ENCODE measurements around the gene SPATS2.
"Not testable (repeated sequence)": the region's sequence is repeated elsewhere in the genome, so short reads cannot be mapped to it uniquely, and the experiment has no call there.

The SPATS2 gene

DNA sequence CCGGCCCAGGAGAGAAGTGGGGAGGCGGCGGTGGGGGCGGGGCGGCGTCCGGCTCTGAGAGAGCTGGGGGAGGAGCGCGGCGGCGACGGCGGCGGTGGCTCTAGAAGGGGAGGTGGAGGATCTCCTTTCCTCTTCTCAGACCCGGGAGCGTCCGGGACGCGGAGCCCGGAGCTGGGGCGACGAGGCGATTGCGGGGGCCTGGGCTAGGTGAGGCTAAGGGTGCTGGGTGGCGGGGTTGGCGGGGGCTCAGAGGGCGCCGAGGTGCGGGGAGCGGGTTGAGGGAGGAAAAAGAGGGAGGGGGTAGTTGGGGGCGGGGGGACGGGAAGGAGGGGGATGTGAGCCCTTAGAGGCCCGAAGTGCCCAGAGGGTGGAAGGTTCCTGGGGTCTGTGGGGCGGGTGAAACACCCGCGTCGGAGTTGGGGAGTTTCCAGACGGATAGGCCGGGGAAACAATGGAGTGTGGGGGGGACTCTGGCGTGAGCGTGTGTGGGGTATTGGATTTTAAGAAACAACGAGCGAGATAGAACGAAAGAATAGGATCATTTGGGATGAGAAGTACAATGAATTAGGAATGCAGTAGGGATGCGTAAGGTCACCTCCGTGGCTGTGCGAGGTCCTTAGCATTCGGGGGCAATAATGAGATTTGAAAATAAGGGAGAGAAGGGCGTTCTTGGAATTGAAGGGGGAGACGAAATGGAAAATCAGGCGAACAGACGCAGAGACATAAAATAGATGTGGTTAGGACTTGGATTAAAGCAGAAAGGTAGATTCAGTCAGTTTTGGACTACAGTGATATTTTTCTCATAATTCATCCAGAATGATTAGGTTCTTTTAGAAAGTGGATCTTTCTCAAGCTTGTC lies at the start of gene SPATS2:
TSS of gene SPATS2 (plus strand) at position 82 of the 859 bp plus-strand sequence. CDS start 93,551 bp downstream, outside the sequence.
- no peak for DNase-seq (ENCODE audit: low read depth in 2 of 2)

DNA sequence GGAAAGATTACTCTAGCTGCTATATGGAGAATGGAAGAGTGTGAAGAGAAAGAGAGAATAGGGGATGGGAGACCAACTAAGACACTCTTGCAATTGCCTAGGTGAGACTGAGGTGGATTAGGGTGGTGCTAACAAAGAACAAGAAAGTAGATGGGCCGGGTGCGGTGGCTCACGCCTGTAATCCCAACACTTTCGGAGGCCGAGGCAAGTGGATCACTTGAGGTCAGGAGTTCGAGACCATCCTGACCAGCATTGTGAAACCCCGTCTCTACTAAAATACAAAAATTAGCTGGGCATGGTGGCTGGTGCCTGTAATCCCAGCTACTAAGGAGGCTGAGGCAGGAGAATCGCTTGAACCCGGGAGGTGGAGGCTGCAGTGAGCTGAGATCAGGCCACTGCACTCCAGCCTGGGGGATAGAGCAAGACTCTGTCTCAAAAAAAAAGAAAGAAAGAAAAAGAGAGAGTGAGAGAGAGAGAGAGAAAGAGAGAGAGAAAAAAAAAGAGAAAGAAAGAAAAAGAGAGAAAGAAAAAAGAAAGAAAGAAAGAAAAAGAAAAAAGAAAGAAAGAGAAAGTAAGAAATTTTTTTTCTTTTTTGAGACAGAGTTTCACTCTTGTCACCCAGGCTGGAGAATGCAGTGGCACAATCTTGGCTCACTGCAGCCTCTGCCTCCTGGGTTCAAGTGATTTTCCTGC lies 46.7 kb upstream of the SPATS2 start:
- not testable (repeated sequence) for DNase-seq (ENCODE audit: low read depth in 2 of 2)

DNA sequence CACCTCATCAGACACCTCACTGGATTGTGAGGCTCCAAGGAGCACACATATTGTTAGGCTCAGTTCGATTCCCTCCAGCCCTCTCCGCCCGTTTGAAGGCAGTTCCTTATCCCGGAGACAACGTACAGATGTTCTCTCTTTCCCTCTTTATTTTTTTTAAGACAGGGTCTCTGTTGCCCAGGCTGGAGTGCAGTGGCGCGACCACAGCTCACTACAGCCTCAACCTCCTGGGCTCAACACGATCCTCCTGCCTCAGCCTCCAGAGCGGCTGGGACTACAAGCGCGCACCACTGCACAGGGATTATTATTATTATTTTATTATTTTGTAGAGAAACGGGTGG lies 44.9 kb upstream of the SPATS2 start:
- no peak for DNase-seq (ENCODE audit: low read depth in 2 of 2)

DNA sequence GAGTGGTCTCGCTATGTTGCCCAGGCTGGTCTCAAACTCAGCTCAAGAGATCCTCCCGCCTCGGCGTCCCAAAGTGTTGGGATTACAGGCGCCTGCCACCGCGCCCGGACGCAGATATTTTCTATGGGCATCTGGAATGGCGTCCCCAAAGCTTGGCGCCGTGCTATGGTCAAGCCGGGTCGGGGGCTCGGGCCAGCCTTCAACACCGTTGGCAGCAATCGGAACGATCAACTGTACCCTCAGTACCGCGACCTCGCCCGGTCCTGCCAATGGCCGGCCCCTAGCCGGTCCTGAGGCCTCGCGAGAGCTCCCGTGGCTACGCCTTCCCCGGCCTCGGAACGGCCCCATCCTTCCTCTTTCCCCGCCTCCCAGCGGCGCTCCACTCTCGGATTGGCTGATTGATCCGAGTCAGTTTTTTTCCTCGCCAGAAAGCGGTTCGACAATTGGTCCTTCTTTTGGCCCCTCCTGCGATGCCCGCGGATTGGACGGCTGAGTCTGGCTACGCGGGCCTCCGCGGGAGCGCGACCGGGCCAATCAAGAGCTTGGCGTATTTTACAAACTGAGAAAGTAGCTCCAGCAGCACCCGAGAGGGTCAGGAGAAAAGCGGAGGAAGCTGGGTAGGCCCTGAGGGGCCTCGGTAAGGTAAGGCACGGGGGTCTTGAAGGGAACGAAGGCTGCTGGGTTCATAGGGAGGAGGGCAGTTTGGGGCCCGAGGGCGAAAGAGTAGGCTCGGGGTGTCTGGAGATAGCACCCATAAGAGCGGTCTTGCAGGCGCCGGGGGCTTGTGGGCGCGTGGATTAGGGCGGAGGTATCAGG lies 44.3 kb upstream of the SPATS2 start, which contains the start of gene TROAP:
TSS of gene TROAP (plus strand) at position 548 of the 816 bp plus-strand sequence. CDS start 354 bp downstream, outside the sequence.
- DNase-seq (ENCODE audit: low read depth in 2 of 2) = peak; percentile 94 to 96

DNA sequence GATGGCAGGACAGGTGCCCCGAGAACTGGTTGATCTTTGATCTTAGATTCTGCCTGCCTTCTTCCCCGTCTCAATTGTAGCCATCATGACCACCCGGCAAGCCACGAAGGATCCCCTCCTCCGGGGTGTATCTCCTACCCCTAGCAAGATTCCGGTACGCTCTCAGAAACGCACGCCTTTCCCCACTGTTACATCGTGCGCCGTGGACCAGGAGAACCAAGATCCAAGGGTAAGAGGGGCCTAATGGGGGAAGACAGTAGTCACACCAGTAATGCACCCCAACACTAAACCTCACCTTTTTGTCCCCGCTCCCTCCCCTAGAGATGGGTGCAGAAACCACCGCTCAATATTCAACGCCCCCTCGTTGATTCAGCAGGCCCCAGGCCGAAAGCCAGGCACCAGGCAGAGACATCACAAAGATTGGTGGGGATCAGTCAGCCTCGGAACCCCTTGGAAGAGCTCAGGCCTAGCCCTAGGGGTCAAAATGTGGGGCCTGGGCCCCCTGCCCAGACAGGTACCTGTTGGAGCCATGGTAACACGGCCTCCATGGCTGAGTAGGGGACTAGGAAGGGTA lies 43.7 kb upstream of the SPATS2 start:
- DNase-seq (ENCODE audit: low read depth in 2 of 2) = no peak

DNA sequence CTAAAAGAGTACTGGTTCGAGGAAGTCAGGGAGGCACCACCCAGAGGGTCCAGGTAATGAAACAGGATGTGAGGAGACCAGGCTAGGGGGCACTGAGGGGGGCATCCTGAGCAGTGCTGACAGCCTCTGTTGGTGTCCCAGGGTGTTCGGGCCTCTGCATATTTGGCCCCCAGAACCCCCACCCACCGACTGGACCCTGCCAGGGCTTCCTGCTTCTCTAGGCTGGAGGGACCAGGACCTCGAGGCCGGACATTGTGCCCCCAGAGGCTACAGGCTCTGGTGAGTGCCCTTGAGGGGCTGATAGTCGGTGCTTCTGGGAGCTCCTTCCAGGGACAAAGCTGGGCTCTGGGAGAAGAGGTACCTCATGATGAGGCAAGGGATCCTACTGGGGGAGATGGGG lies 41.7 kb upstream of the SPATS2 start:
- DNase-seq (ENCODE audit: low read depth in 2 of 2) = no peak

DNA sequence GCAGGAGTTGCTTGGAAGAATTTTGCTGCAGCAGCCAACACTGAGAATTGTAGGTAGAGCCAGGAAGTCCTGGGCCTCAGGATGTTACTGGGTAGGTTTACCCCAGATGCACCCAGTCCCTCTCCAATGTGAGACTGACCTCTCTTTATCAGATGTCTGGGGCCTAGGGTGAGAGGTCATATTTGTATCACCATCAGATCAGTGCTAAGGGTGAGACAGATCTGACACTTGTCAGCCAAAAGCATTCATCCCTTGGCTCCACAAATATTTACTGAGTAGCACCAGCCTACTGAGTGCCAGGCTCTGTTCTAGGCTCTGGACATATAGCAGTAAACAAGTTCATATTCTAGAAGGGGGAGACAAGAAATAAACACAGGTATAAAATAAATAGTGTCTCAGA lies 39.9 kb upstream of the SPATS2 start:
- DNase-seq (ENCODE audit: low read depth in 2 of 2) = no peak

DNA sequence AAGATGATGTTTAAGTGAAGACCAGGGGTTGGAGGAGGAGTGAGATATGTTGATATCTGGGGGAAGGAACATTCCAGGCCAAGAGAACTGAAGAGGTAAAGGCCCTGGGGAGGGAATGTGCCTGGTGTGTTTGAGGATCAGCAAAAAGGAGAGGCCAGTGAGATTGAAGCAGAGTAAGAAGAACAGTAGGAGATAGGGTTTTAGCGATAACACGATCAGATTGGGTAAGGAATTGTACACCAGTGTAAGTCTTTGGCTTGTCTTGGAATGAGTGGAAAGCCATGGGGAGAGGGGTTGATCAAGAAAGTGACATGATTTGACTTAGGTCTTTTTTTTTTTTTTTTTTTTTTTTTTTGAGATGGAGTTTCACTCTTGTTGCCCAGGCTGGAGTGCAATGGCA lies 39.4 kb upstream of the SPATS2 start:
- DNase-seq (ENCODE audit: low read depth in 2 of 2) = no peak

DNA sequence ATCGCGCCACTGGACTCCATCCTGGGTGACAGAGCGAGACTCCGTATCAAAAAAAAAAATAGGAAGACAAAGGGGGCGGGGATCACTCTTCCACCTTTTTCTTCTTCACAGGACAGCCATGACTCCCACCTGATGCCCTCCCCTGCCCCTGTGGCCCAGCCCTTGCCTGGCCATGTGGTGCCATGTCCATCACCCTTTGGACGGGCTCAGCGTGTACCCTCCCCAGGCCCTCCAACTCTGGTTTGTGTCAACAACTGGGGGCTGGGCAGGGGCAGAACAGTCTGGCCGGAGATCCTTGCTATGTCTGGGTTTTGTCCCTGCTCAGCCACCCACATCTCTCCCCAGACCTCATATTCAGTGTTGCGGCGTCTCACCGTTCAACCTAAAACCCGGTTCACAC lies 38.4 kb upstream of the SPATS2 start:
- no peak for DNase-seq (ENCODE audit: low read depth in 2 of 2)

DNA sequence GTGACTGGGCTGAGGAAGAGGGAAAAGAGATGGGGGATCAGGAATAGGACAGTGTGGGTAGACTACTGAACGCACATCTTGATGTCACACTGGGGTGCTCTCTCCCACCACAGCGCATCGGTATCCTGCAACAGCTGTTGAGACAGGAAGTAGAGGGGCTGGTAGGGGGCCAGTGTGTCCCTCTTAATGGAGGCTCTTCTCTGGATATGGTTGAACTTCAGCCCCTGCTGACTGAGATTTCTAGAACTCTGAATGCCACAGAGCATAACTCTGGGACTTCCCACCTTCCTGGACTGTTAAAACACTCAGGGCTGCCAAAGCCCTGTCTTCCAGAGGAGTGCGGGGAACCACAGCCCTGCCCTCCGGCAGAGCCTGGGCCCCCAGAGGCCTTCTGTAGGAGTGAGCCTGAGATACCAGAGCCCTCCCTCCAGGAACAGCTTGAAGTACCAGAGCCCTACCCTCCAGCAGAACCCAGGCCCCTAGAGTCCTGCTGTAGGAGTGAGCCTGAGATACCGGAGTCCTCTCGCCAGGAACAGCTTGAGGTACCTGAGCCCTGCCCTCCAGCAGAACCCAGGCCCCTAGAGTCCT lies 37.1 kb upstream of the SPATS2 start:
- no peak for DNase-seq (ENCODE audit: low read depth in 2 of 2)

DNA sequence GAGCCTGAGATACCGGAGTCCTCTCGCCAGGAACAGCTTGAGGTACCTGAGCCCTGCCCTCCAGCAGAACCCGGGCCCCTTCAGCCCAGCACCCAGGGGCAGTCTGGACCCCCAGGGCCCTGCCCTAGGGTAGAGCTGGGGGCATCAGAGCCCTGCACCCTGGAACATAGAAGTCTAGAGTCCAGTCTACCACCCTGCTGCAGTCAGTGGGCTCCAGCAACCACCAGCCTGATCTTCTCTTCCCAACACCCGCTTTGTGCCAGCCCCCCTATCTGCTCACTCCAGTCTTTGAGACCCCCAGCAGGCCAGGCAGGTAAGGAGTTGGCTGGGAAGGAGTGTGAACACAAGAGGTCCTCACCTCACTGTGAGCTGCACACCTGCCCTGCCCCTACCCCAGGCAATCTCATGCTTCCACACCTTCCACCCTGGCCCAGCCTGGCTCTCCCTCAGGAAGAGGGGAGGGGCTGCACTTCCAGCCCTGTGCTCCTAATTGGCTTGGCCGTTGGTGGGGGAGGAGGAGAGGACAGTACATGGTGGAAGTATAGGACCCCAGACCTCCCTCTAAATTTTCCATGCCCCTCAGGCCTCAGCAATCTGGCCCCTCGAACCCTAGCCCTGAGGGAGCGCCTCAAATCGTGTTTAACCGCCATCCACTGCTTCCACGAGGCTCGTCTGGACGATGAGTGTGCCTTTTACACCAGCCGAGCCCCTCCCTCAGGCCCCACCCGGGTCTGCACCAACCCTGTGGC lies 36.5 kb upstream of the SPATS2 start:
- DNase-seq (ENCODE audit: low read depth in 2 of 2) = no peak

DNA sequence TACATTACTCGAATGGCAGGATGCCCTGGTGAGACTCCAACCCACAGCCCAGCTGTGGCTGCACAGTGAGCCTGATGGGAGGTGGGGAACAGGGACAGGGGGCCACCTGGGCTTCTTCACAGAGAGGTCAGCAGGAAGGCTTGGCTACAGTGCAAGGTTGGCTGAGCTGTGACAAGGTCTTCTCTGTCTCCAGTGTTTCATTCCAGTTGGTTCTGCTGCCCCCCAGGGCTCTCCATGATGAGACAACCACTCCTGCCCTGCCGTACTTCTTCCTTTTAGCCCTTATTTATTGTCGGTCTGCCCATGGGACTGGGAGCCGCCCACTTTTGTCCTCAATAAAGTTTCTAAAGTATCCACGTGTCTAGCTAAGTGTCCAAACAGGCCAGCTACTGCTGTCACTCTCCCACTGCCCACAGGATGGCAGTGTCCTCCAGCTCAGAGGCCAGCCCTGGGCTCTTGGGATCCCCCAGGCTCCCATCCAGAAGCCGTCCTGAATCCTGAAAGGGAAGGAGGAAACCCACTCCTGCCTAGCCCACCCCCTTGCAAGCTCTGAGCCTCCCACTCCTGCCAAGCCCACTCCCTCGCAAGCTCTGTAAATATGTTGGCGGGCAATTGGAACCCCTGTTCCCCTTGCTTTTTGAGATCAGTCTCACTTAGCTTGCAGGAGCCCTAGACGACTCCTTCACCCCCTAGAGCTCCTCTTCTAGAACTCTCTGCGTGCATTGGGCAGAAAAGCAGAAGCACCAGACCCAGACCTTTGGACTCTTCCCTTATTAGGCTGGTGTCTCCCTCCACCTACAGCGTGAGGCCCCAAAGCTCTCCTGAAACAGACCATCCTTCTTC lies 35.7 kb upstream of the SPATS2 start:
- DNase-seq (ENCODE audit: low read depth in 2 of 2) = no peak

DNA sequence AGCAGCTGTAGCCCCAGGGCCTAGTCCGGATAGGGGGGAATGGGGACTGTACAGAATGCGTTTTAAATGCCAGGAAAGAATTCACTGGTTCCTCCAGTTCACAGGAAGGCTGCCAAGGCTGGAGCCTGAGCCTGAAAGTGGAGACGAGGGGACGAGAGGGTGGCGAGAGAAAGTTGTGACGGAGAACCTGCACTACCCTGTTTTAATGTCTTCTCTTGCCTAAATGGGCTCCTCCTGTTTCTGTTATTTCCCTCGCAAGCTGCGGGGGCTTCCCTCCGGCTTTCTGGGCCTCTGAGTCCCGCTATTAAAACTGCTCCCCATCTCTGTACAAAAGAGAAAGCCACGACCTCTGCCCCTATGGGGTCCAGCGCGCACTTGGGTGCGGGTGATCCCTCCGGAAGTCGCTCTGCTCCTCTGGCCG lies 34.8 kb upstream of the SPATS2 start:
- DNase-seq (ENCODE audit: low read depth in 2 of 2) = no peak

DNA sequence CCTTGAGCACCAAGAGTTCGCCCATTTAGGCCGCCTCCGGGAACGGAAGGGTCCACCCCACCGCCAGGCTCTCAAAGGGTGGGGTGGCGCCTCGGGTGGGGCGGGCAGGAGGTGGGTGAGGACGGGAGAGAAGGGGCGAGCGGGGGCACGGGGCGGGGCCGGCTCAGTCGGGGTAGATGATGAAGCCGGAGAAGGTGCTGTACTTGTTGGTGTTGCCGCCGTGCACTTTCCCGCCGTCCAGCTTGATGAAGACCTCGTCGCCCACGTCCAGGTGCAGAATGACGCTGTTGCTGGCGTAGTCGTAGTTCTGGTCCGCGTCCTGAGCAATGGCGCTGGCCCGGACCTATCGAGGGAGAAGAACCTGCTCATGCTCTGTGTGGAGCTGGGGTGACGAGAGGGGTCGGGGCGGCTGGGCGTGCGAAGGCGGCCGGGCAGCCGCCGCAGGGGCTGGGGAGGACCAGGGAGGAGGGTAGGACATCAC lies 34.3 kb upstream of the SPATS2 start:
- DNase-seq (ENCODE audit: low read depth in 2 of 2) = no peak

DNA sequence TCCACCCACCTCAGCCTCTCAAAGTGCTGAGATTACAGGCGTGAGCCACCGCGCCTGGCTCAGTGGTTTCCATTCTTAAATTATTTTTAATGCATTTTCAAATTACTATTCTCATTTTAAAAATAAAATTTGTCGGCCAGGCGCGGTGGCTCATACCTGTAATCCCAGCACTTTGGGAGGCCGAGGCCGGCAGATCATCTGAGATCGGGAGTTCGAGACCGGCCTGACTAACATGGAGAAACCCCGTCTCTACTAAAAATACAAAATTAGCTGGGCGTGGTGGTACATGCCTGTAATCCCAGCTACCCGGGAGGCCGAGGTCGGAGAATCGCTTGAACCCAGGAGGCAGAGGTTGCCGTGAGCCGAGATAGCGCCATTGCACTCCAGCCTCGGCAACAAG lies 33.5 kb upstream of the SPATS2 start:
- not testable (repeated sequence) for DNase-seq (ENCODE audit: low read depth in 2 of 2)

DNA sequence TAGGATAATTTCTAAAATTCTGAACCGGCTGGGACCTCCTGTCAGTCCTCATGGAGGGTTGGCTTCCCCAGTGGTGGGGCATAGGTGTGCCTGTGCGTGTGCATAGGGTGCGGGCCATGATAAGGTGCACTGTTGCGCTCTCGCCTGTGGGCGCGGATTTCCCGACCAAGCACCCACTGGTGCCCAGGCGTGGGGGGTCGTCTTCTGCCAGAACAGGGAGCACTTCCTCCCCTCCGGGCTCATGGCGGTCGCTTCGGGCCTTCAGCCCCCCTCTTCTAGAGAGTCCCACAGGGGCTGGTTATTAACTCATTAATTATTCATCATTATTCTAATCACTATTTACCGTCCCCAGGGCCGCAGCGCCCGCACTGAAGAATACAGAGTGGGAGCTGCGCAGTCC lies 33.0 kb upstream of the SPATS2 start:
- DNase-seq (ENCODE audit: low read depth in 2 of 2) = no peak

DNA sequence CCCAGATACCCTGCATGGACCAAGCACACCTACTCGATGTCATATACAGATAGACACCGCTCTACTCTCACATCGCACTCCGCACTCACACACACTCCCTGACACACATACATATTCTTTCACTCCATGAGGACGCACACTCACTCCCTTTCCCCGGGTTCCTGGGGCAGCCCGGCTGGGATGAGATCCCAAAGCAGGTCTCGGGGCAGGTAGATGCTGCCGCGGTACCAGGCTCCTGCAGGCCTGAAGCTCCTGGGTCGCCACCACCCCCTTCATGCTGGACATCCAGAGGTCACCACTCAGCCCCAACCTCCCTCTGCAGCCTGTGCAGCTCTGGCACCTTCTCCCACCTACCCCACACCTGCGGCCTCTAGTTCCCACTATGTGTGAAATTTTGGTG lies 32.6 kb upstream of the SPATS2 start:
- no peak for DNase-seq (ENCODE audit: low read depth in 2 of 2)

DNA sequence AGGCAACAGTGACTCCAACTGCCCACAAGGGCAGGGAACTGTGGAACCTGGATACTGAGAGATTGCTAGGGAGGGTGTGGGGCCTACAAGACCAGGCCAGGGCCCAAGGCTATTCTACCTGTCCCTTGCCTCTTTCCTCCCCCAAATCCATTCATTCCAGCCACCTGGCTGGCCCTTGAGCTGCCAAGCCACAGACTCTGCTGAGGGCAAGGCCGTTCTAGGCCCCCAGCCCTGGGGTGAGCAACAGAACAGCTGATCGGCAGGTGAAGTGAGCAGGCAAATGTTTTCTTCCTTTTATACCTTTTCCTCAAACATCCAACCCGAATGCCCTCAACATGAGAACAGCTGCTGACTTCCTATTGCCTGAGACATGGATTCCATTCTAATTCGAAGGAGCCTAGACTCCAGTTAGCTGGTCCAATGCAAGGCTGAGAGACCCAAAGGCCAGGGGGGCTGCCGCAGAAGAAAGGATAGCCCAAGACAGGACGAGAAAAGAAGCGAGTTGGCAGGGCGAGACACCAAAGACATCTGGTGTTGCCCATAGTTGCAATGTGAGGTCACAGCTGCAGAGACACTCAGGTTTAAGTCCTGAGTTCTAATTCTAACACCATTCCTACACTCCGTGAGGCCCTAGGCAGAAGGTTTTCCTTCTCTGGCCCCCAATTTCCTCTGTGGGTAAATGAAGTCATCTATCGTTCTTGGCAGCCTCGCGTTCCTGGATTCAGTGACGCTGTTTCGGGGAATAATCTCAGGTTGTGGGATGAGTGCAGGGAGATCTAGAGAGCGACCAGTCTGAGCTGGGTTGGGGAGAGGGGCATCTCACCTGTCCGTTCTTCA lies 31.9 kb upstream of the SPATS2 start:
- no peak for DNase-seq (ENCODE audit: low read depth in 2 of 2)
